Heart left ventricle (tissue), 13 donors: Measurements from ENCODE around the gene GHR.

Source experiments
- POLR2A ChIP-seq, 2 donors: fragments of 450-650 bp; IDR thresholded peaks; one replicate each; pipeline ENCODE4 v1.6.1; 2017; ENCODE audit warnings: antibody characterized with exemption in 2 of 2, mild to moderate bottlenecking in 2 of 2, moderate library complexity in 2 of 2
- TF ChIP-seq, protein P1 (sequence below), 12 donors: fragments of 200-600 bp; sonication (generic) in 4 of 12; IDR thresholded peaks; one replicate each; pipeline versions ENCODE4 v1.5.0 to v1.8.0; 2018 to 2022; ENCODE audit warnings: antibody characterized with exemption in 12 of 12, mild to moderate bottlenecking in 5 of 12
- donor health status: ischemic (EF 13 %, LVEDD 7.1; RV severe dilation, severe dysfunction).
- donor health status: DM: no; HTN: yes; CAD: no.
- donor health status: DM: no; HTN: no; CAD: no.
- donor health status: ischemic (EF 25% LVEDD 6.9; RV normal size, moderate dysfunction).
- donor health status: ischemic (EF 25% LVEDD 5.7; RV mildly dilated, moderate dysfunction).
- donor health status: ischemic (EF 35%, LVEDD 5.7; RV mildly dilated, moderate dysfunction).
- donor health status: nonischemic (EF 11% LVEDD 7.7; RV severe dilation, severe dysfunction).
- donor health status: DM: yes; HTN: yes; CAD: no.
- donor health status: PGD.
- donor health status: ischemic (EF 29% LVEDD 5.4; RV normal size, mild dysfunction).
- donor health status: nonischemic (EF 23%, LVEDD 6.1; RV moderate dilation, normal function).

DNA sequence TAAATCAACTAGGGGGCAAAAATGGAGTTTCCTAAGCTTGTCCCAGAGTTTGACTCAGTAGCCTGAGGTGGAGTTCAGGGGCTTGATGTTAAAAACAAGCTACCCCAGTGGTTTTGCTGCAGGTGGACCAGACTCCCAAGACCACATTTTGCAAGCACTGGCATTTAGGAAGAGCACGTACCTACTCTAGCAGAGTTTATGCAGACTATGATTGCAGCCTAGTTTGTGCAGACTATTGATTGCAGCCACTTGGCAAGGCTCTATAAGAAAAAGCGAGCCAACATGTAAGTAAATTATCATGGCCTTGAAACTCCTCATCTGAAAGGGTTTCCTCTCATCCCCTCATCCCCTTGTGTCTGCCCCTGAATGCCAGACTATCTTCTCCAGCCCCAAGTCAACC, 231.4 kb downstream of the GHR start:
- TF ChIP-seq, protein P1, sequence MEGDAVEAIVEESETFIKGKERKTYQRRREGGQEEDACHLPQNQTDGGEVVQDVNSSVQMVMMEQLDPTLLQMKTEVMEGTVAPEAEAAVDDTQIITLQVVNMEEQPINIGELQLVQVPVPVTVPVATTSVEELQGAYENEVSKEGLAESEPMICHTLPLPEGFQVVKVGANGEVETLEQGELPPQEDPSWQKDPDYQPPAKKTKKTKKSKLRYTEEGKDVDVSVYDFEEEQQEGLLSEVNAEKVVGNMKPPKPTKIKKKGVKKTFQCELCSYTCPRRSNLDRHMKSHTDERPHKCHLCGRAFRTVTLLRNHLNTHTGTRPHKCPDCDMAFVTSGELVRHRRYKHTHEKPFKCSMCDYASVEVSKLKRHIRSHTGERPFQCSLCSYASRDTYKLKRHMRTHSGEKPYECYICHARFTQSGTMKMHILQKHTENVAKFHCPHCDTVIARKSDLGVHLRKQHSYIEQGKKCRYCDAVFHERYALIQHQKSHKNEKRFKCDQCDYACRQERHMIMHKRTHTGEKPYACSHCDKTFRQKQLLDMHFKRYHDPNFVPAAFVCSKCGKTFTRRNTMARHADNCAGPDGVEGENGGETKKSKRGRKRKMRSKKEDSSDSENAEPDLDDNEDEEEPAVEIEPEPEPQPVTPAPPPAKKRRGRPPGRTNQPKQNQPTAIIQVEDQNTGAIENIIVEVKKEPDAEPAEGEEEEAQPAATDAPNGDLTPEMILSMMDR (IDR thresholded peaks at IDR 0.05), result no peak
- TF ChIP-seq POLR2A (IDR thresholded peaks at IDR 0.05), result no peak
